ENCODE measurements around the gene CTAG2.
"Not testable (repeated sequence)": the region's sequence is repeated elsewhere in the genome, so short reads cannot be mapped to it uniquely, and the experiment has no call there.

The CTAG2 gene

DNA sequence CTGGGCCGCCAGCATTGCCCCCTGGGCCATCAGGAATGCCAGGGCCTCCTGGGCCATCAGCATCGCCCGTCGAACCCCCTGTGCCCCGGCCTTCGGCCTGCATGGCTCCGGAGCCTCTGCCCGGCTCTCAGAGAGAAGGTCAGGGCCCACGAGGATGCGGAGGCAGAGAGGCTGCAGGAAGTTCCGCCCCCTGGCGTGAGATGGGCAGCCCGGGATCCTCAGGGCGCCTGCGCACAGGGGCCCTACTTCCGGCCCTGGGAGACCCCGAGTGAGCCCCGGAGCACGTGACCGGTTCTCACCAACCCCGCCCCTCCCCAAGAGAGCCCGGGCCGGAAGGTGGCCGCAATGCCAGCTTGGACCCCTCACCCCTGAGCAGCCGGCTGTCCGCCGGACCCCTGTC, at the start of gene CTAG2:
Gene CTAG2 (minus strand): TSS at position 167 of the 400 bp plus-strand sequence. CDS start 64 bp downstream, at position 103.
- not testable (repeated sequence) for DNase-seq (ENCODE audit: low read depth in 1 of 2, low spot score in 1 of 2)

DNA sequence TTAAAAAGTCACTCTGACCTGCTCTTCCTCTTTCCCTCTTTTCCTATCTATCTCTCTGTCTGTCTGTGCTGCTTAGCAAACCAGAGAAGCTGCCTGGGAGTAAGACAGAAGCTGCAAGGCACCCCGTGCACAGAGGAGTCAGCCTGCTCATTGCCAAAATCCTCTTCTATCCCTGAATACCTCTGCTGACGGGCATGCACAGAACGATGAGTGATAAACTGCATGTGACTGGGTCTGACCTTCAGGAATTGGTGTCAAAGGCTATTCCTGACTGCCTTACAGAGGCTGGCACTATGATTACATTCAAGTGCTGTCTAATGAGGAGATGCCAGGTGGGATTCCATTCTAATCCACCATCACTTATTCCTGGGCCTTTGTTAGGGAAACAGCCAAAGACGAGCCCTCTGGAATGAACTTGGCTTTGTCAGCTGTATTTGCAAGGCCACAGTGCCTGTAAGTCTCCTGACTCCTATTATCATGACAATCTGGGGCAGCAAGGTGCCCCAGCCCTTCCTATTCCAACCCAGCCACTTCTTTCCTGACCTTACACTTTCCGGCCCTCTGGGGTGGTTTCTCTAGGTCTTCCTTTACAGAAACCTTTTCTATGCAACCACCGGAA, 45.4 kb upstream of the CTAG2 start:
- no peak for DNase-seq (ENCODE audit: low read depth in 1 of 2, low spot score in 1 of 2)

DNA sequence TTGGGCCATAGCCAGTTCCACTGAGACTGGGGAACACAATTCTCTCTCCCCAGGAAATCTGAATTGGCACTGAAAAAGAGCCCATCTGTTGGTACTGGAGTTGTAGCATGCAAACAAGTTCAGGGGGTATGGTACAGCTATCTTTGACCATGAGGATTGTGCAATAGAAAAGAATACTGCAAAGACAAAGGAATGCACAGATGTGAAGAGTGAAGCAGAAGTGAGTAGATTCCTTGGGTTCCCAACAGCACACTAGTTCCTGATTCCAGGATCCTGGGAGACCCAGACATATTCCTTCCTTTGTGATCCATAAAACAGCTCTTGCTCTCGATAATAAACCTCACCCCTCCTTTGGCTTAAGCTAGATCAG, 43.3 kb upstream of the CTAG2 start:
- no peak for DNase-seq (ENCODE audit: low read depth in 1 of 2, low spot score in 1 of 2)

DNA sequence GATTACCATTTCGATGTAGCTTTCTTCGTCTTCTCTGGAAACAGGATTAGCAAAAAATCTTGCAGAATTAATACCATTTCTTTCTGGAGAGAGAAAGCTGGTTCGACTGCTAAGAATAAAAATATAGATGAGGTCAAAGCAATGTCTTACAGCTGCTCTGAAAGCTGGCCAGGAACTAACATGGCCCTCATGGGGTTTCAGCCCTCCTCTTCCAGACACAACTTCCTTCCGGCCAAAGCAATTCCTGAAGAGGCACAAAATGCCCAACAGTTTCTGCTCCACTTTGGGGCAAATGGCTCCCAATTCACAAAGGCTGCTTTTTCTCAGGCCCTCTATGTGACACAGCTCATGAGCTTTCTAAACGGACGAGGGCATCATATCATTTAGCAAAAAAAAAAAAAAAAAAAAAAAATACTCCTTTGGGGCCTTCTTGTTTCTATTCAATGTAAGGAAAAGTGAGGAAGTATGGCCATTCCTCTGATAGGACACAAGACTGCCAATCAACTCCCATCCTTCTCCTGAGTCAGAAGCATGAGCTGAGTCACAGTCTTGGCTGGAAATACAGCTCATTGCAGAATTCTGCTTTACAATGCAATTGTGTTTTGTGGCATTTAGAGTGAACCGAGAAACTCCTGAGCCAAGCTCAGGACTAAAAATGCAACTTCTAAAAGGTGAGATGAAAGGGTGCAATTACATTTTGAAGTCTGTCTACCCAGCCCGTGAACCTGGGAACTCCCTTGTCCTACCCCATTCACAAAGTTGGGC, 42.7 kb upstream of the CTAG2 start:
- DNase-seq (ENCODE audit: low read depth in 1 of 2, low spot score in 1 of 2) = no peak

DNA sequence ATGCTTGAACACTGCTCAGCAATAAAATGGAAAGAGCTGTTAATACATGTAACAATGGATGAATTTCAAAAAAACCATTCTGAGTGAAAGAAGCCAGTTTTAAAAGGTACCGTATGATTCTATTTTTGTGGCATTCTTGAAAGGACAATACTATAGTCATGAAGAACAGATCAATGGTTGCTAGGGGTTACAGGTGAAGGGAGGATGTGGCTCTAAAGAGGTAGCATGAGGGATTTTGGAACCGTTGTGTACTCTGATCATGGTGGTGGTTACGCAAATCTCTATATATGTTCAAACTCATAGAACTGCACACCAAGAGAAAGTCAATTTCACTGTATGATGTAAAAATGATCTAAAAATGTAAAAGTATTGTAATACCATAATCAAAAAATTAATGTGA, 40.0 kb upstream of the CTAG2 start:
- no peak for DNase-seq (ENCODE audit: low read depth in 1 of 2, low spot score in 1 of 2)

DNA sequence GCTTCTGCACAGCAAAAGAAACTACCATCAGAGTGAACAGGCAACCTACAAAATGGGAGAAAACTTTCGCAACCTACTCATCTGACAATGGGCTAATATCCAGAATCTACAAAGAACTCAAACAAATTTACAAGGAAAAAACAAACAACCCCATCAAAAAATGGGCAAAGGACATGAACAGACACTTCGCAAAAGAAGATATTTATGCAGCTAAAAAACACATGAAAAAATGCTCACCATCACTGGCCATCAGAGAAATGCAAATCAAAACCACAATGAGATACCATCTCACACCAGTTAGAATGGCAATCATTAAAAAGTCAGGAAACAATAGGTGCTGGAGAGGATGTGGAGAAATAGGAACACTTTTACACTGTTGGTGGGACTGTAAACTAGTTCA, 37.1 kb upstream of the CTAG2 start:
- DNase-seq (ENCODE audit: low read depth in 1 of 2, low spot score in 1 of 2) = not testable (repeated sequence)

DNA sequence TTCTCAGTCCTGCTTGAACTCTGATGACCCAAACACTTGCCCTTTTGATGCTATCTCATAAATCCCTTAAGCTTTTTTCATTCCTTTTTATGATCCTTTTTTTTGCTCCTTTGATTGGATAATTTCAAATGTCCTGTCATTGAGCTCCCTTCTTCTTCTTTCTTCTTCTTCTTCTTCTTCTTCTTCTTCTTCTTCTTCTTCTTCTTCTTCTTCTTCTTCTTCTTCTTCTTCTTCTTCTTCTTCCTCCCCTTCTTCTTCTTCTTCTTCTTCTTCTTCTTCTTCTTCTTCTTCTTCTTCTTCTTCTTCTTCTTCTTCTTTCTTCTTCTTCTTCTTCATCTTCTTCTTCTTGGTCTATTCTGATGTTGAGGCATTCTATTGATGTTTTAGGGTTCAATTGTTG, 18.7 kb upstream of the CTAG2 start:
- not testable (repeated sequence) for DNase-seq (ENCODE audit: low read depth in 1 of 2, low spot score in 1 of 2)

DNA sequence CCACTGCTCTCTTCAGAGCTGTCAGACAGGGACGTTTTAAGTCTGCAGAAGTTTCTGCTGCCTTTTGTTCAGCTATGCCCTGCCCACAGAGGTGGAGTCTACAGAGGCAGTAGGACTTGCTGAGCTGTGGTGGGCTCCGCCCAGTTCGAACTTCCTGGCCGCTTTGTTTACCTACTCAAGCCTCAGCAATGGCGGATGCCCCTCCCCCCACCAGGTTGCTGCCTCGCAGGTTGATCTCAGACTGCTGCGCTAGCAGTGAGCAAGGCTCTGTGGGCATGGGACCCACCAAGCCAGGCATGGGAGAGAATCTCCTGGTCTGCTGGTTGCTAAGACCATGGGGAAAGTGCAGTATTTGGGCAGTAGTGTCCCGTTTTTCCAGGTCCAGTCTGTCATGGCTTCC, 17.5 kb upstream of the CTAG2 start:
- DNase-seq (ENCODE audit: low read depth in 1 of 2, low spot score in 1 of 2) = not testable (repeated sequence)

DNA sequence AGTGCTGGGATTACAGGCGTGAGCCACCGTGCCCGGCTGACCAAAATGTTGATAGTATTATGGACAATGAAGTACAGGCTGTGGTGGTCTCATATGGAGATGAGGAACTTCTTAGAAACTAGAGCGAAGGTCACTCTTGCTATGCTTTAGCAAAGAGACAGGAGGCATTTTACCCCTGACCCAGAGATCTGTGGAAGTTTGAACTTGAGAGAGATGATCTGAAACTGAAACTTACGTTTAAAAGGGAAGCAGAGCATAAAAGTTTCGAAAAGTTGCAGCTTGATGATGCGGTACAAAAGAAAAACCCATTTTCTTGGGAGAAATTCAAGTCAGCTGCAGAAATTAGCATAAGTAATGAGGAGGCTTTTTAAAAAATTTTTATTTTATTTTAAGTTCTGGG, 8.5 kb upstream of the CTAG2 start:
- no peak for DNase-seq (ENCODE audit: low read depth in 1 of 2, low spot score in 1 of 2)

DNA sequence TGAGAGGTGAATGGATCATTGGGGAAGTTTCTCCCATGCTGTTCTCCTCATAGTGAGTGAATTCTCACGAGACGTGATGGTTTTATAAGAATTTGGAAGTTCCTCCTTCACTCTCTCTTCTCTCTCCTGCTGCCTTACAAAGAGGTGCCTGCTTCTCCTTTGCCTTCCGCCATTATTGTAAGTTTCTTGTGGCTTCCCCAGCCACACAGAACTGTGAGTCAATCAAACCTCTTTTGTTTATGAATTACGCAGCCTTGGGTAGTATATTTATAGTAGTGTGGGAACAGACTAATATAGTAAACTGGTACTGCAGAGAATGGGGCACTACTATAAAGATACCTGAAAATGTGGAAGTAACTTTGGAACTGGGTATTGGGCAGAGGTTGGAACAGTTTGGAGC, 7.8 kb upstream of the CTAG2 start:
- no peak for DNase-seq (ENCODE audit: low read depth in 1 of 2, low spot score in 1 of 2)

DNA sequence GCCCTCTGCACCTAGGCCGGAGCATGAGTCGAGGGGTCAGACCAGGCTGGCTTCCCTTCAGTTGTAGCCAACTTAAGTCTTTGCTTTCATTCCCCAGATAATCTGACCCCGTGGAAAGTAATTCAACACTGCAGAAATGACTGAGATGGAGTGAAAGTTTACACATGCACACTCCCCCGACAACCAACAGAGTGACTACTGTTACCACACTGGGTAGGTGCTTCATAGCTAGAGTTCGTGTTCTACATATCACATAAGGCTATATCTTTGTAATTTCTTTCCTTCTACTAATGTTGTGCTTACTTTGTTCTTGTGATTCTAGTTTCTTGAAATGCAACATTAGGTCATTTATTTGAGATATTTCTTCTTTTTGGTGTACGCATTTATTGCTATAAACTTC, 7.2 kb upstream of the CTAG2 start:
- DNase-seq (ENCODE audit: low read depth in 1 of 2, low spot score in 1 of 2) = no peak

DNA sequence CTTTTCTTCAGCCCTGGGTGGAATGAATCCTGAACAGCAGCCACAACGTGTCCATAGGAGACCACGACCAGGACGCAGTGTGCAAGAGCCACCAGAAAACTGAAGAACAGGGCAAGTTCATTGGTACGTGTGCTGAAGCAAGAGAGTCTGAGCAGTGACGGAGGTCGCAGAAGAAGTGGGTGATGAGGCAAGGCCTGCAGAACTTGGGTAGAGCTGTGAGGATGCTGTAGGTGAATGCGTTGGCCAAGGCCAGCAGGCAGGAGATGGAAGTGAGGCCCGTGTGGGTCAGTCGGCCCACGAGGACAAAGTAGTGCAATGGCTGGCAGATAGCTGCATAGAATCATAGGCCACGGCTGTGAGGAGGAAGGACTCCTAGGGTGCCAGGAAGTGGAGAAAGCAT, 5.6 kb upstream of the CTAG2 start:
- no peak for DNase-seq (ENCODE audit: low read depth in 1 of 2, low spot score in 1 of 2)

DNA sequence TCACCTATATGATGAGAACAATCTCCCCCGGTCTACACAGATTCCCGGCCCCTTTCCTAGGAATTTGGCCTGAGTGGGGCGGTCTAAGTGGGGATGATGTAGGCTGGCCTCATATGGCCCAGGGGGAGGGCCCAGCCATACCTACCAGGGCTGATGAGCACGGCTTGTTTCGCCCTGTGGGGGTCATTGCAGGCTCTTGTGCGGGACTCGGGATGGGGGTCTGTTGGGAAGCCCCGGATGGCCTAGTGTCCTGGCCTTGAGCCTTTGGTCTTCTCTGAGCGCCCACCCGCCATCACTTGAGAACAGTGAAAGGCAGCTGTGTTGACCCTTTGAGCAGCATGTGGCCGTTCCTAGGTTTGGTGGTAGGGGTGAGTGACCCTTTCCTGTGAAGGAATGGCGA, 4.8 kb upstream of the CTAG2 start:
- no peak for DNase-seq (ENCODE audit: low read depth in 1 of 2, low spot score in 1 of 2)

DNA sequence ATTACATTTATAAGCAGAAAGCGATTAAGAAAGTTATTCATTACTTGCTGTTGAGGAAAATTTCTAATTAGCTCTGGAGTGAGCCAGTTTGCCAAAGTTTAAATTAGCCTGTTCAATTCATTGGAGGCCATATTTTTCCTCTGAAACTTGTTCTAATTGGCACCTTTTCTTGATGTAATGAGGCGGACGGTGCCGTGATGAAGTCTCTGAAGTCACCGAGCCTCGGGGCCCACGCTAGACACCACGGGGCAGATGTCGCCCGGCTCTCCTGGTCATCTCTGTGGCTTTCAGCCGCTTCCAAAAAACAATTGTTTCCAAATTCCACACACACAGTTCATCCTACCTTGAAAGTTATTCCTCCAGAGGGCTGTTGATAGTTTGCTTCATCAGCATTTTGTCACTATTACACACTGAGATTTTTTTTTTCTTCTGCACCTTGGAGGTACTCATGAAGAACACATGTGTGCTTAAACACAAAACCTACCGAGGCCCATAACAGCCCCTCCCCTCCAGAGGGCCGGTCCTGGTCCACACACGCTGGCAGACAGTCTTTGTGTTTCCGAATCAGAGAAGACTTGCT, 3.9 kb upstream of the CTAG2 start:
- DNase-seq (ENCODE audit: low read depth in 1 of 2, low spot score in 1 of 2) = no peak

DNA sequence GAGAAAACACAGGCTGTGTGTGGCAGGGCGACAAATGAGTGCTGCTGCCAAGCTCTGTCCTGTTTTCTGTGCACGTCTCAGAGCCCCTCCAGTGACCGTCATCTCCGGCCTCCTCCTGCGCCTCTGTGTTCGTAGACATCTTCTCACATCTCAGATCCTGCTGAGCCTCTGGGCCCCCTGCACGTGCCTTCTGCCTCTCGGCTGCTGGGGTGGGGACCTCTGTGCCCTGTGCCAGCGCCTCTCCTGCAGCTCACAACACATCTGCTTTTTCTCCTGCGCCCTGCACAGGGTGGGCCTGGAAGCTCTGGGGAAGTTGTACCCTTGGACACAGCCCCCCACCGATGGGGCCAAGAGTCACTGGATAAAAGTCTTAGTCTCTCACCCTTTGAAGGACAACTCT, 2.4 kb upstream of the CTAG2 start:
- DNase-seq (ENCODE audit: low read depth in 1 of 2, low spot score in 1 of 2) = no peak

DNA sequence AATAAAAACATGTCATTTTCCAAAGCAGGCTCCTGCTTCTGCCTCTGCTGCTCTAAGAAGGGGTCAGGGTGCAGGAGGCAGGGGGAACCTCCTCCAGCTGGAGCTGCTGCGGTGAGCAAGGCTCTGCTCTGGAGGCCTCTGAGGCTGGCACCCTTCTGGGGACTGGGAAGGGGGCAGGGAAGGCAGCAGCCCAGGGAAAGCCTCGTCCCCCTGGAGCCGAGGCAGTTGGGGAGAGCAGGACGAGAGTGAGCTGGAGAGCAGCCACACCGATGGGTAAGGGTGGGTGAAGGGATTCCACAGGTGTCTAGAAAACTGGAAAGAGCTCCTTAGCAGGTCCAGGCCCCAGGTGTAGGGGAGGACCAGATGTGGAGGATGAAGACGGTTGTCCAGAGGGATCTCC, 2.0 kb upstream of the CTAG2 start:
- no peak for DNase-seq (ENCODE audit: low read depth in 1 of 2, low spot score in 1 of 2)

DNA sequence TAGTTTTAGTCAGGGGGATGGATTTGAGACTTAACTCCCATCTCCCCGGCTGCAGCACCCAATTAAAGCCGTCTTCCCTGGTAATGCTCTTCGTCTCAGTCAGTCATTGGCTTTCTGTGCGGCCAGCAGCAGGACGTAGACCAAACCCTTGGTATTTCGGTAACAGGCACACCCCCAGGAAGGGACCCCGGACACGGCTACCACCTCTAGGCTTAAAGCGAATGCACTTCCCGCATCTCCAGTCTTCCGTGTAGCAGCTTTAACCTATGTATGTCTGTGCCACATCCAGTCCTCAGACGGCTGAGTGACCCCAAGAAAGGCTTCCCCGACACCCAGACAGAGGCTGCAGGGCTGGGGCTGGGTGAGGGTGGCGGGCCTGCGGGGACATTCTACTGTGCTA, 1.5 kb upstream of the CTAG2 start:
- no peak for DNase-seq (ENCODE audit: low read depth in 1 of 2, low spot score in 1 of 2)

DNA sequence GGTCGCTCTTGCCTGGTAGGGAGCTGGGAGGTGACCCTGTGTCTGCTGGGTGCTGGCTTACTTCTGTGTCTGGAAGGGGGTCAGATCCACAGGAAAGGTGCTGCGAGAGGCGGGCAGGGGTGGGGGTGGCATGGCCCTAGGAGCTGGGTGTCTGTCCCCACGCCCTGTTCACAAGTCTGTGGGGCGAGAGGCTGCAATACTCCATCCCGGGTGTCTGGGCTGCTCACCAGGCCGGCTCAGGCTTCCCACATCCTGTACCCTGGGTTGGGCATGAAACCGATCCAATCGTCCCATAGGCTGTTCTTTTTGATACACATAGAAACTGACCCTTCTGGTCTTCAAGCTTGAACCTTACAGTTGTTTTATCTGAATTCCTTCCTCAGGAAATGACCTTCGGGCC, 993 bp upstream of the CTAG2 start:
- DNase-seq (ENCODE audit: low read depth in 1 of 2, low spot score in 1 of 2) = no peak

DNA sequence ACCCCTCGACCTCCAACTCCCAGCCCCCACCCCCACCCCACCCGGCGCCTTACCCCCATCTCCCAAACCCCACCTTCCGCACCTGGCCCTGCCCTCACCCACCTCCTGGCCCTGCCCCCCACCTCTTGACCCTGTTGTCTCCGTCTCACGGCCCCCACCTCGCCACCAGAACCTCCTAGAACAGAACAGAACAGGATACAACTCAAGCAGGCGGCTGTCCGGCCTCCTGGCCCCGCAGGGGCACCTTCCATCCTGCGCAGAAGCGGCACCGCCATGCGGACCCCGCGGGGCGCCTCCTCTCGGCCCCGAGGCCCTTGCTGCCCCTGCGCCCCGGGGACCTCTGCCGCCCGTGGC, 354 bp downstream of the CTAG2 start:
- no peak for DNase-seq (ENCODE audit: low read depth in 1 of 2, low spot score in 1 of 2)

DNA sequence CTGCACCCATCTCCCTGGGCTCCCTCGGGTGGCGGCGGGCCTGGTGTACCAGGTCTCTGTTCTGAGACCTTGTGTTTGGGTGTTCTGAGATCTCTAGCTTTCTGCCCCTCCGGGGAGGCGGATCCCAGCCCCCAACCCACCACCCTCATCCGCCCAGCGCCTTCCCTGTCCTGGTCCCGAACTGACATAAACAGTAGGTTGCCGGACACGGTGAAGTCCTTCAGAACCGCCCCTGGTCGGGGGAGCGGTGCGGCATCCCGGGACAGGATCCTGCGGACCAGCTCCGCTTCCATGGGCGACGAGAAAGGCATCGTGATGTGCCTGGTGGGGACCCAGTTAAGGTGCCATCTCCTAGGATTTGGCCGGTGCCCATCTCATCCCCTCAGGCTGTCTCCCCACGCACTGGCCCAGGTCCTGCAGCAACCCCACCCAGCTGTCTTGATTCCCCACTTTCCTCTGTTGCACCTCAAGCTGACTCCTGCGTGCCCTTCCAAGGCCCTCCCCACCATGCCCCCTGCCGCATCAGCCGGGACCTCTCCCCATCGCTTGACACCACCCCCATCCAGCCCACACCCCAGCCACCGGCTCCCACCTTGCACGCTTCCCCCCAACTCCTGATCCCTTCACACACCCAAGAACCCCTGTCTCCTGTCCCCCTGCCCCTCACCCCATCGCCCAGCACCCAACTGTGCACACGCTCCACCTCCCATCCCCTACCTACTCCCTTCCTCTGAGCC, 900 bp downstream of the CTAG2 start:
- DNase-seq (ENCODE audit: low read depth in 1 of 2, low spot score in 1 of 2) = no peak

DNA sequence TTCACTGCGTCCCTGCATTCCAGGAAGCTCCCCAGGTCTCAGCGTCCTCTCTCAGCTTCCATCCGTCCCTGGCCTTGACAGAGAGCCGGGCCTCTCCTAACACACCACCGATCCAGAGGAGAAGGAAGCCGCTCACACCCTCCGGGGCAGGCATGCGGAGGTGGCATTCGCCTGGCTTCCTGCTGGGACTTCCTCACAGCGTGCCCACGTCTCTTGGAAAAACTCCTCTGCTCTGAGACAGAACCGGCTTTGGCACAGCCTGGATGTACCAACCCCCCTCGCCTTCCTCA, 3.2 kb downstream of the CTAG2 start:
- DNase-seq (ENCODE audit: low read depth in 1 of 2, low spot score in 1 of 2) = no peak

DNA sequence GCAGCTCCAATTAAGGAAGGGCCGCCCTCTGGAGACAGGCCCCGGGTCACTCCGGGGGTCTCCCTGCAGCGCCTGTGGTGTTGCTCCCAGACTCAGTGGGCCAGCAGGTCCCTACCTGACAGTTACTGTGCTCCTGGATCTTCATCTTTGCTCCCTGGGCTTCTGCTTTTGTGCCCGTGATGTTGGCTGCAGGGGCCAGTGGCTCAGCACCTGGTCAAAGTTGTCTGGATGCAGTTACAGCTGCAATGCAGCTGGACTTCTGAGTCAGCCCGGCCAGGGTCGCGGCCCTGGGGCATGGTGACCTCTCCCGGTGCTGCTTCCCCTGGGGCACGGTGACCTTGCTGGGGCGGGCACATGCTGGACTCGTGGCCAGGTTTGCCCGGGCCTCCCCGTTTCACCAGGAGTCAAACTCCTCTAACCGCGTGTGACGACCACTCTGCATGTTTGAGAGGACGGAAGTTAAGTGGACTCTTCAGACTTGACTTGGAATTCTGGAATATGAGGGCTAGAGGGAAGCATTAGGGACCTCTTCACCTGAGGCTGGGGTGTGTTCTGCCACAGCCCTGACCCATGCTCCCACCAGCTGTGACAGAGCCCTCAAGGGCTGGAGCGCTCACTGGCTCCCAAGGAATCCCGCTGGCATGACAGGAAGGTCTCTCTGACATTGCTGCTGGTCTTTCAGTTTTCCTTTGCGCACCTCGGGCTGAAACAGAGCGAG, 3.7 kb downstream of the CTAG2 start:
- DNase-seq (ENCODE audit: low read depth in 1 of 2, low spot score in 1 of 2) = no peak

All from stimulated activated CD4-positive, alpha-beta T cell treated with anti-CD3 and anti-CD28 coated beads, Interleukin-15, amount 100 ng/mL, for 1 hour (primary cell).